Astrocyte (in vitro differentiated cells and primary cell): ENCODE measurements around the gene BOD1.

Experiments
- CTCF ChIP-seq: IDR thresholded peaks from 2 replicates; pipeline ENCODE4 v1.5.1; 2011; ENCODE audit warnings: low read depth, mild to moderate bottlenecking, inconsistent platforms, low read length, moderate library complexity; ENCODE audit not compliant: insufficient read depth
- EZH2 ChIP-seq: IDR thresholded peaks from 2 replicates; pipeline ENCODE4 v1.6.1; 2012; ENCODE audit warnings: mild to moderate bottlenecking, low read length, inconsistent platforms; ENCODE audit not compliant: insufficient read depth

GRCh38 chr5:173659423-173659822, 43.0 kb upstream of the BOD1 start:
- no peak for TF ChIP-seq CTCF
- TF ChIP-seq EZH2, result no peak
